Type B pancreatic cell (in vitro differentiated cells): ENCODE results near the gene CHRM5. TPM values are rescaled to one million over a fixed set of nuclear protein-coding genes. Genes with fewer than 3 reads are reported as not detected.

Experiments used
- DNase-seq: peaks from one replicate; pipeline ENCODE4 v3.0.0; 2021; ENCODE audit warnings: mixed read lengths; ENCODE audit not compliant: unreplicated experiment; ENCODE audit errors: extremely low spot score
- H3K27ac Mint-ChIP-seq: 2 replicates; pipeline ENCODE4 v1.8.0; 2021; ENCODE audit warnings: mild to moderate bottlenecking, mixed read lengths
- H3K27me3 Mint-ChIP-seq: 2 replicates; pipeline ENCODE4 v1.8.0; 2021; ENCODE audit warnings: mixed read lengths
- H3K36me3 Mint-ChIP-seq: 2 replicates; pipeline ENCODE4 v1.8.0; 2021; ENCODE audit warnings: mixed read lengths
- H3K4me1 Mint-ChIP-seq: one replicate; pipeline ENCODE4 v1.8.0; 2021; ENCODE audit warnings: mixed read lengths; ENCODE audit not compliant: unreplicated experiment
- H3K4me3 Mint-ChIP-seq: 2 replicates; pipeline ENCODE4 v1.8.0; 2021; ENCODE audit warnings: mild to moderate bottlenecking, mixed read lengths
- H3K9me3 Mint-ChIP-seq: 2 replicates; pipeline ENCODE4 v1.8.0; 2021; ENCODE audit warnings: mixed read lengths
- CTCF ChIP-seq: fragments of 200-600 bp; sonication (generic); conservative IDR thresholded peaks from 2 replicates; pipeline ENCODE4 v1.5.0; 2021; ENCODE audit warnings: antibody characterized with exemption, mild to moderate bottlenecking
- long read RNA-seq: library from polyadenylated mRNA; unstranded; transcript quantifications from one replicate; pipeline ENCODE4 v2.0.0, GENCODE V29; 2020
- total RNA-seq: library from RNA; stranded (reverse); gene quantifications from 2 replicates; pipeline ENCODE4 v1.2.1, GENCODE V29; 2021; ENCODE audit warnings: low replicate concordance

CHRM5 gene, protein sequence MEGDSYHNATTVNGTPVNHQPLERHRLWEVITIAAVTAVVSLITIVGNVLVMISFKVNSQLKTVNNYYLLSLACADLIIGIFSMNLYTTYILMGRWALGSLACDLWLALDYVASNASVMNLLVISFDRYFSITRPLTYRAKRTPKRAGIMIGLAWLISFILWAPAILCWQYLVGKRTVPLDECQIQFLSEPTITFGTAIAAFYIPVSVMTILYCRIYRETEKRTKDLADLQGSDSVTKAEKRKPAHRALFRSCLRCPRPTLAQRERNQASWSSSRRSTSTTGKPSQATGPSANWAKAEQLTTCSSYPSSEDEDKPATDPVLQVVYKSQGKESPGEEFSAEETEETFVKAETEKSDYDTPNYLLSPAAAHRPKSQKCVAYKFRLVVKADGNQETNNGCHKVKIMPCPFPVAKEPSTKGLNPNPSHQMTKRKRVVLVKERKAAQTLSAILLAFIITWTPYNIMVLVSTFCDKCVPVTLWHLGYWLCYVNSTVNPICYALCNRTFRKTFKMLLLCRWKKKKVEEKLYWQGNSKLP
- not detected in 2 replicates for total RNA-seq
- long read RNA-seq = 0 reads

DNA sequence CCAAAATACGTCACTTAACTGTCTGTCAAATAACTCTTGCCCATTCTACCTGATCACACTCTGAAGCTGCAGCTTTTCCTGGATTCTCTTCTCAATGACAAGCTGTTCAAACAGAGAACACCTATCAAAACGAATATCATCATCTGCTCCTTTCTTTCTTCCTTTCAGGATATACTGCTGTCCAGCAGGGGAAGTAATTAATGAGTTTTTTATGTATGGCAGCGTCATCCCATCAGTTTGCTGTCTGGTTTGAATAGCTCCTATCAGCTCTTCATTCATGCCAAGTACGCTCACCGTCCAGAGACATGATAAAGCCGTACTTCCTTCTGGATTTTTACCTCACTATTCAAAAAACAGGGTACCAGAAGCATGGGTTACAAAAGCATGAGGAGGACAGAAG is at the start of gene CHRM5:
TSS of gene CHRM5 (plus strand) at position 274 of the 400 bp plus-strand sequence. CDS start 94,221 bp downstream, outside the sequence.
- TF ChIP-seq CTCF = no peak
- Mint-ChIP-seq H3K4me3 (no peak within 1 kb of the TSS), H3K27me3 (no peaks in the 10 kb centered on the region), H3K36me3 (no peaks in the 10 kb centered on the region), H3K4me1 (peaks cover 9% of the 10 kb centered on the region), H3K27ac (no peak within 1 kb of the TSS), H3K9me3 (no peaks in the 10 kb centered on the region)
- DNase-seq = no peak

DNA sequence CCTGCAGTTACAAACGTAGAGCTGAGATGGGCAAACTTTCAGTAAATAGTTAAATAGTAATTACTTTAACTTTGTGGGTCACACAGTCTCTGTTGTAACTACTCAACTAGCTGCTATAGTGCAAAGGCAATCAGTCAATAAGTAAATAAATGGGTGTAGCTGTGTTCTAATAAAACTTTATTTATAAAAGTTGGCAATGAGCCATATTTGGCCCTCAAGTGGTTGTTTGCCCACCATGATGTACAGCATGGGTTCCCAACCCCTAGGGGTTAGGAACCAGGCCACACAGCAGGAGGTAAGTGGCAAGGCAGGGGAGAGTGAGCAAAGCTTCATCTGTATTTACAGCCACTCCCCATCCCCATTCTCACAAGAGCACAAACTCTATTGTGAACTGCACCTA is 44.9 kb upstream of the CHRM5 start:
- Mint-ChIP-seq H3K27me3 (no peaks in the 10 kb centered on the region), H3K27ac (no peak overlapping the region), H3K36me3 (no peaks in the 10 kb centered on the region), H3K9me3 (no peaks in the 10 kb centered on the region), H3K4me1 (no peaks in the 10 kb centered on the region), H3K4me3 (no peak overlapping the region)
- TF ChIP-seq CTCF = no peak
- DNase-seq = no peak

GRCh38 chr15:33926260-33926659 is 42.0 kb upstream of the CHRM5 start:
- H3K4me3 Mint-ChIP-seq = no peak overlapping the region
- DNase-seq = no peak
- no peaks in the 10 kb centered on the region for H3K4me1 Mint-ChIP-seq
- H3K36me3 Mint-ChIP-seq = no peaks in the 10 kb centered on the region
- no peak for TF ChIP-seq CTCF
- H3K27me3 Mint-ChIP-seq = no peaks in the 10 kb centered on the region
- no peak overlapping the region for H3K27ac Mint-ChIP-seq
- no peaks in the 10 kb centered on the region for H3K9me3 Mint-ChIP-seq

- H3K4me1 Mint-ChIP-seq = no peaks in the 10 kb centered on the region
- TF ChIP-seq CTCF = no peak
- H3K36me3 Mint-ChIP-seq = no peaks in the 10 kb centered on the region
- H3K9me3 Mint-ChIP-seq = no peaks in the 10 kb centered on the region
- no peak overlapping the region for H3K27ac Mint-ChIP-seq
- no peaks in the 10 kb centered on the region for H3K27me3 Mint-ChIP-seq
- no peak for DNase-seq
- no peak overlapping the region for H3K4me3 Mint-ChIP-seq
Measured at GRCh38 chr15:33932734-33933133, 35.6 kb upstream of the CHRM5 start.

GRCh38 chr15:33934396-33934795 is 33.9 kb upstream of the CHRM5 start:
- Mint-ChIP-seq H3K36me3 (no peaks in the 10 kb centered on the region), H3K27me3 (no peaks in the 10 kb centered on the region), H3K9me3 (no peaks in the 10 kb centered on the region), H3K4me3 (no peak overlapping the region), H3K4me1 (no peaks in the 10 kb centered on the region), H3K27ac (no peak overlapping the region)
- no peak for DNase-seq
- no peak for TF ChIP-seq CTCF
